NK-92 treated with Interleukin-12 subunit alpha and Interleukin-12 subunit beta, amount 100 ng/mL, for 24 hours (cell line): Measurements from ENCODE around the gene ARL8A.
"Not testable (repeated sequence)": the region's sequence is repeated elsewhere in the genome, so short reads cannot be mapped to it uniquely, and the experiment has no call there.

Experiments used
- DNase-seq: peaks from one replicate; lab custom pipeline; 2025; lab: John Stamatoyannopoulos, UW

The ARL8A gene

DNA sequence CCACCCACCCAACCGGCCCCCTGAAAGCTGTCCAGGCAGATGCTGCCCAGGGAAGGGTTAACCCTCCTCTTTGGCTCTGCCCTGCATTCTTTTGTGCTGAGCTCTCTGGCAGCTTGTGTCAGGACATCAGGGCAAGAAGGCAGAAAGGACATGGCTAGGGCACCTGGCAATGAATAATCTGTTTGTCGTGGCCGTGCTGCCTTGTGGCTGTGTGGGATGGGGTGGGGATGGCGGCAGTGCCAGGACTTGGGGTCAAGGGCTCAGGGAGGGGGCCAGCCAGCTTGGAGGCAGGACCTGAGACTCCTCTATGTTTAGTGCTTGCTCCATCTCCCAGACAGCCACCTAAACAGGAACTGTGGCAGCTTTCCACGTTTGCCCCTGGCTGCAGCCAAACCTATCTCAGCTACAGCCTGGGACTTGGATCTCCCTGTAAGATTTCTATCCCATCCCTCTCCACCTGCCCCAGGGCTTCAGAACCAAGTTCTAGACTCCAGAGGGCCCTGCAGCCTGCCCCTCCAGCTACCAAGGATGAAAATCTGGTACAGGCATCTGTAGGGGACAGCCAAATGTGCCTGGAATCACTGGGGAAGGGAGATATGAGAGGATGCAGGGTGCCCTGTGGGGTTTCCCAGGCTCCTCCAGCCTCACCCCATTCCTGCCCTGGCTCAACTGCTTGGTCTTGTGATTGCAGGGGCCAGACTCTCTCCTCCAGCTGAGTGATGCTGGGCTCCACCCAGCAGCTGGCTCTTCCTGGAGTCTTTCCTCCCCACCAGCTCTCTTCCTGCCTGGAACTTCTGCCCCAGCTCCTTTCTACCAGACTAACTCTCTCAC, 31.5 kb downstream of the ARL8A start:
- no peak for DNase-seq

DNA sequence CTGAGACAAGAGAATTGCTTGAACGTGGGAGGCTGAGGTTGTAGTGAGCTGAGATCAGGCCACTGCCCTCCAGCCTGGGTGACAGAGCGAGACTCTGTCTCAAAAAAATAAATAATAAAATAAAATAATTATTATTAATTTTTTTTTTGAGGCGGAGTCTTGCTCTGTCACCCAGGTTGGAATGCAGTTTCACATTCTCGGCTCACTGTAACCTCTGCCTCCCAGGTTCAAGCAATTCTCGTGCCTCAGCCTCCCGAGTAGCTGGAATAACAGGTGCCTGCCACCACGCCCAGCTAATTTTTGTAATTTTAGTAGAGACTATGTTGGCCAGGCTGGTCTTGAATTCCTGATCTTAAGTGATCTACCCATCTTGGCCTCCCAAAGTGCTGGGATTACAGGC, 32.9 kb downstream of the ARL8A start:
- not testable (repeated sequence) for DNase-seq

DNA sequence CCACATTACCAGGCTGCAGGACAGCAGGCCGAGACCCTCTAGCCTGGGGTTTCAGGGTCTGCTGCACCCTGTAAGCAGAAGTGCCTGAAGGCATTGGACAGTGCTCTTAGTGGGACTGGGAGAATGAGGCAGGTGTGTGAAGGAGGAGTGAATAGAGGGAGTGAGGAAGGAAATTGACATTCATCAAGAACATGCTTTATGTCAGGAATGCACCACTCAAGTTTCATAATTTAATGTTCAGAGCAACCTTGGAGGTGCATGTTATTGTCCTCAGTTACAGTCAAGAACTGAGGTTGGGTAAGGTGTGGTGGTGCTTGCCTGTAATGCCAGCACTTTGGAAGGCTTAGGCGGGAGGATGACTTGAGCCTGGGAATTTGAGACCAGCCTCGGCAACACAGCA, 33.6 kb downstream of the ARL8A start:
- no peak for DNase-seq

GRCh38 chr1:202107801-202108731, 36.5 kb downstream of the ARL8A start:
- DNase-seq, result no peak

DNA sequence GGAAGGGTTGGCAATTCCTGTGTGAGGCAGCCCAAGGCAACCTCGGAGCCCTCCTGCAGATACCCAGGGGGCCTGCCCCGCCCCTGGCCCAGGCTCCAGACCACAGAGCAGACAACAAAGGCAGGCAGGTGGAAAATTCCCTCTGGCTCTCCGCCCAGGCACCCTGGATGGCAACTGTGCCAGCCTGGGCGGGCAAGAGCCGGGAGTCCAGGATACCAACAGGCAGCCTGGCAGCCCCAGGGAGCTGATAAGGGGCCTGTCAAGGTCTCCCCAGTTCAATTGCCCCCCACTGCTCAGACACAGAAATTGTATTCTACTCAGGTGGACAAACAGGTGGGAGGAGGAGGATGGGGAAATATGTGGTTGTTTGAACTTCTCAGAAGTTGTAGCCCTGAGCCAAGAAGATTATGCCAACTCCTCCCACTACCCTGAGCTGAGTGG, 37.2 kb downstream of the ARL8A start:
- no peak for DNase-seq

- DNase-seq, result no peak
Observed at GRCh38 chr1:202106340-202107254, 37.9 kb downstream of the ARL8A start.

DNA sequence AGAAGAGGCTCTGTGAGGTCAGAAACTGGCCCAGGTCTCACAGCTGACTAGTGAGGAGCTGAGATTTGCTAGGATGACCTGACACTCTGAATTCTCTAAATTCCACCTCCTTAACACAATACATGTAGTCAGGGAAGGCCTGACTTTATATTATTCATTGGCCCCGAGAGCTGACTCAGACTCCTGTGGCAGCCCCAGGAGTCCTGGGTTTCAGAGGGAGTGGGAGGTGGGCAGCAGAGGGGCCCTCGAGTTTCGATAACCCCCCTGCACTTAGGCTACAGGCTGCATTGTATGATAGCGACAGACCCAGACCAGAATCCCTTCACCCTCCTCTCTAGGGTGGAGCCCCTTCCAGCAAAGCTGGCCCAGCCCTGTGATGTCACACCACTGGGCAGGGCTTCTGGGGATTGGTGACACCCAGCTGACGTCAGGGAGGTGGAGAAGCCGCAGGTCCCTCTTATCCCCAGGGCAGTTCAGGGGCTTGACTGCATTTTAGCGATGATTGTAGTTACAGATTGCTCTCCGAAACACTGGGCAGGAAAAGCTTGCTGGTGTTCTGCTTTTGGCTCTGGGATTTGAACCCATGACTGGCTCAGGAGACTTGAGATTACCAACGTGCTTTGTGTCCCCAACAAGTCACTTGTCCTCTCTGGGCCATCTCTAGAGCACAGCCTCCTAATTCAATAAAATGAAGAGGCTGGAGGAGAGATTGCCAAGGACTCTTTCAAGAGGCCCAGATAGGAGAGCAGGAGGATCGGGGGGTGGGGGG, 38.8 kb downstream of the ARL8A start:
- DNase-seq, result no peak

DNA sequence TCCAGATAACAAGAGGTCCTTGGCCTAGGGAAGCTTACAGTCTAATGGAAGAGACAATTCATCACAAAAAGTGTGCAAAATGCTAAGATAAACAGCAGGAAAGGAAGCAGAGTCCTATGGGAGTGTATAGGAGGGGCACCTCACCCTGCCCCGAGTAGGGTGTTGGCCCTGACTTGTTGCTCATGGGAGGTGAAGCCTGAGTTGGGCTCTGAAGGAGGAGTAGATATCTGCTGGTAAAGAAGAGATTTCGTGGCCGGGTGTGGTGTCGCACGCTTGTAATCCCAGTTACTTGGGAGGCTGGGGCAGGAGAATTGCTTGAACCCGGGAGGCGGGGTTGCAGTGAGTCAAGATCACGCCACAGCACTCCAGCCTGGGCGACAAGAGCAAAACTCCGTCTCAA, 40.5 kb downstream of the ARL8A start:
- no peak for DNase-seq

DNA sequence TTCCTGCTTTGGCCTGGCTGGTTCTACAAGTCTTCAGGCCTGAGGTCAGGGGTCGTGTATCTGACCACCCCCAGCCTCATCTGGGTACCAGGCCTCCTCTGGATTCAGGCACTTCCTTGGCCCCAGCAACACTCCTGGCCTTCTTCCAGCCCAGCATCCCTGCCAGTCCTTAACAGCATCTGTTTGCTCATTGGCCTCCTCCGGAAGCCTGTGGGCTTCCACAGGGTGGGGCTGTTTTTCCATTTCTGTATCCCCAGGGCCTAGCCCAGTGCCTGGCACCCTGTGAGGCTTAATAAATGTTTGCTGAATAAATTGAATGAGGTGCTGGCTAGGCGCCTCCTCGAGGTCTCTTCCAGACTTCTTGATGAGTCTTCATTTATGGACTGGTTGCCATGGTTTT, 43.4 kb downstream of the ARL8A start:
- DNase-seq, result no peak

DNA sequence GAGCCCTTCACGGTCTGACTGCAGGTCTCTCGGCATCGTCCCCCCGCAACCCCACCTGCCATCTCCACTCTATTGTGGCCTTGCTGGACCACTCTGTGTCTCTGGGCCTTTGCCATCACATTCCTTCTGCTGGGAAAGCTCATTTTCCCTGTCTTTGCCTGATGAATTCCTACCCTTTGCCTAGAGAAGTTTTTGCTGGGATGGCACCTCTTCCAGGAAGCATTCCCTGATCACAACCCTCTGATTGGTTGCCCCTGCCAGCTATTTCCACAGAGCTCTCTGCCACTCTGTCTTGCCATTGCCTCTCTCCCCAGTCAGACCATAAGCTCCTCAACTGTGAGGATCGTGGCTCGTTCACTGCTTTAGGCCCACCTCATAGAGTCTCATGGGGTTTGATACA, 50.7 kb downstream of the ARL8A start:
- DNase-seq, result no peak

DNA sequence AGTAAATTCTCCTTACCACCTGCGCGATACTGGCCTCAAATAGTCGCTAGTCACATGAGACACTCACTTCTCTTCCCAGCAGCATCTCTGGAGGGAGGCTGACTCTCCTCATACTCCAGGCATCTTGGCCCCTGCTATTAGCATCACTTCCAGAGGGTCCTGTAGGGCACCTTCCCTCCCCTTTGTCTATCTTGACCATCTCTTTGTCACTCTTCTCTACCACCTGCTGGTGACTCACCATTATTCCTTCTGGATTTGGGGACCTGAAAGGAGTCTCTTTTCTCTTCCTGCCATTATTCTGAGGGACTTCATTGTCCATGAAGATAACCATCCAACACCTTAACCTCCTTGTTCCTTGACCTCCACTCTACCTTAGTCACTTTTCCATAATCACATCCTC, 53.5 kb downstream of the ARL8A start:
- DNase-seq, result no peak

DNA sequence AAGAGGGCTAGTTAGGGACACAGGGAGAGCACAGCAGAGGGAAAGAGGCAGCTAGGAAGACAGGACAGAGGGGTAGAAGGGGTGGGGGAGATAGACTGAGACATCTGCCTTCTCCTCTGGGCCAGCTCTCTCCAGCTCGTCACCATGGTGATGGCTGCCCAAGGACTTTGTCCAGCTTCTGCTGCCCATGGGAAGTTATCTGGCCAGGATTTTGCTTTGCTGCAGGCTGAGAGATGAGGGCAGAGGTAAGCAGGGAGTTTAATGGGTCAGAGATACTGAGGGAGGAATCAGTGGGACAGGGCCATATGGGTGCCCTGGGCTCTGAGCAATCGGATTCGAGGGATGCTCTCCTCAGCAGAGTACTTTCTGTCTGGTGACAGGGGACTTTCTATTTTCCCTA, 56.3 kb downstream of the ARL8A start:
- no peak for DNase-seq

- no peak for DNase-seq
Observed at GRCh38 chr1:202086579-202087350, 57.8 kb downstream of the ARL8A start.

DNA sequence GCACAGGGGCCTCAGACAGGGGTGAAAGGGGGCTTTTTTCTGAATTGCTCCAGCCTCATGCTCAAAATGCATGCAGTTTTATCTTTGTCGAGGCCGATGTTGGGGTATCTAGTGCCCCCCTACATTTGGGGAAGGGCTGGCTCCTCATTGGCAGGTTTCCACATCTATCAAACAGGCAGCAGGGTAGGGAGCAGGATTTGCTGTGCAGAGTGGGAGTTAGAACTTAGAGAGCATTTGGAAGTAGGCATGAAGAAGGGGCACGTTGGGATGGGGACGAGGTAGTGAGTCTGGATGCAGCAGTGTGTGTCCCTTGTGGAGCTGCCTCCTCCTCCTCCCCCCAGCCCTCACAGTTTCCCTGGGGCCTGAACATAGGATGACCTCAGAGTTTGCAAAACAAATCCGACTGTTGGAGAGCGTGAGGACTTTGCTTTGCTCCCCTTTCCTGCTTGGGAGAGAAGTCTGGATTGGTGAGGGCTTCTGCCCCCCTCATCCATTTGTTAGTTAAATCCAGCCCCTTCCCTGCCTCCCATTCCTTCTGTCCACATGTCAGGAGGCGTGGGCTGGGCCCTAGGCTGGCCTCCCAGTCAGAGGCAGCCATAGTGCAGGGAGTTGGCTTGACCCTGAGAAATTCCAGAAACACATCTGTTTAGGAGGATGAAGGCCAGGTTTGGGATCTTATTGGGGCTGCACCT, 58.7 kb downstream of the ARL8A start:
- no peak for DNase-seq

- no peak for DNase-seq
Observed at GRCh38 chr1:202084791-202085681, 59.5 kb downstream of the ARL8A start.
